SK-N-SH (cell line): ENCODE results near the gene DHX9. TPM values are rescaled to one million over a fixed set of nuclear protein-coding genes. Genes with fewer than 3 reads are reported as not detected.
A peak's percentile ranks its signal among the peaks of the same experiment; 100 is the strongest.

Source experiments
- CTCF ChIA-PET: fragments of 300-600, 350-600 bp; formaldehyde crosslinking; extraction: SDS; loops from one replicate; lab custom pipeline; 2021; lab: Yijun Ruan, JAX
- POLR2A ChIA-PET: fragments of 350-600 bp; sonication (Branson Sonifier 250); formaldehyde crosslinking; extraction: SDS; loops from one replicate; lab custom pipeline; 2020; ENCODE audit warnings: antibody characterized with exemption, inconsistent platforms; lab: Yijun Ruan, JAX
- DNase-seq: peaks from one replicate; pipeline ENCODE4 v3.0.0; 2012
- H2AFZ ChIP-seq: fragments of 200-600 bp; sonication (generic); 2 replicates; pipeline ENCODE4 v1.8.1; 2016; ENCODE audit warnings: antibody characterized with exemption, mild to moderate bottlenecking, low read depth
- H3F3A ChIP-seq: fragments of 200-600 bp; sonication (generic); replicated peaks from 2 replicates; pipeline ENCODE3; 2016; ENCODE audit warnings: antibody characterized with exemption, mild to moderate bottlenecking; ENCODE audit not compliant: insufficient read depth
- H3K27ac ChIP-seq, 2 experiments: fragments of 200-500 bp in 1 of 2; fragments of 200-600 bp in 1 of 2; sonication (Bioruptor generic) in 1 of 2; sonication (generic), shearing (Covaris generic) in 1 of 2; 2 replicates each; pipeline versions ENCODE4 v1.5.1 to v1.6.1; 2014 to 2016; ENCODE audit warnings: low read depth in 2 of 2, inconsistent platforms in 1 of 2, low read length in 1 of 2, mild to moderate bottlenecking in 1 of 2, mixed read lengths in 1 of 2
- H3K27me3 ChIP-seq: fragments of 200-600 bp; sonication (generic), shearing (Covaris generic); 2 replicates; pipeline ENCODE4 v1.6.1; 2016; ENCODE audit warnings: mixed run types; ENCODE audit not compliant: insufficient read depth
- H3K36me3 ChIP-seq, 2 experiments: fragments of 200-500 bp in 1 of 2; fragments of 200-600 bp in 1 of 2; sonication (Bioruptor generic) in 1 of 2; sonication (generic) in 1 of 2; replicated peaks in 1 of 2; 2 replicates each; pipeline versions ENCODE3 to v1.5.1; 2014 to 2016; ENCODE audit warnings: low read length in 1 of 2, mild to moderate bottlenecking in 1 of 2; ENCODE audit not compliant: insufficient read depth in 2 of 2, control insufficient read depth in 1 of 2
- H3K4me1 ChIP-seq, 2 experiments: fragments of 200-500 bp in 1 of 2; fragments of 200-600 bp in 1 of 2; sonication (Bioruptor generic) in 1 of 2; sonication (generic), shearing (Covaris generic) in 1 of 2; 2 replicates each; pipeline versions ENCODE4 v1.5.1 to v1.6.1; 2014 to 2016; ENCODE audit warnings: low read depth in 1 of 2, low read length in 1 of 2, mixed run types in 1 of 2; ENCODE audit not compliant: insufficient read depth in 2 of 2, control insufficient read depth in 1 of 2
- H3K4me2 ChIP-seq: fragments of 200-600 bp; sonication (generic), shearing (Covaris generic); 2 replicates; pipeline ENCODE4 v1.6.1; 2017; ENCODE audit warnings: mixed run types
- H3K4me3 ChIP-seq, 2 experiments: fragments of 200-500 bp in 1 of 2; fragments of 200-600 bp in 1 of 2; sonication (Bioruptor generic) in 1 of 2; sonication (generic), shearing (Covaris generic) in 1 of 2; 2 replicates each; pipeline versions ENCODE4 v1.5.1 to v1.8.1; 2014 to 2016; ENCODE audit warnings: low read depth in 2 of 2, inconsistent platforms in 1 of 2, low read length in 1 of 2, mild to moderate bottlenecking in 1 of 2, mixed read lengths in 1 of 2, moderate library complexity in 1 of 2
- H3K79me2 ChIP-seq: fragments of 200-600 bp; sonication (generic); 2 replicates; pipeline ENCODE4 v1.8.1; 2017; ENCODE audit warnings: mild to moderate bottlenecking; ENCODE audit not compliant: insufficient read depth
- H3K9ac ChIP-seq: fragments of 200-600 bp; sonication (generic); 2 replicates; pipeline ENCODE4 v1.6.1; 2017; ENCODE audit warnings: mixed run types
- H3K9me2 ChIP-seq: fragments of 200-600 bp; sonication (generic); 2 replicates; pipeline ENCODE4 v1.6.1; 2017; ENCODE audit warnings: mixed run types
- H3K9me3 ChIP-seq: fragments of 200-600 bp; sonication (generic); 2 replicates; pipeline ENCODE4 v1.6.1; 2017; ENCODE audit warnings: mixed run types, mild to moderate bottlenecking, moderate library complexity
- H4K20me1 ChIP-seq: fragments of 200-600 bp; sonication (generic); 2 replicates; pipeline ENCODE4 v1.6.1; 2017; ENCODE audit warnings: mild to moderate bottlenecking, mixed run types; ENCODE audit not compliant: insufficient read depth
- EZH2phosphoT487 ChIP-seq: fragments of 200-600 bp; sonication (generic); IDR thresholded peaks from 2 replicates; pipeline ENCODE4 v1.6.1; 2017; ENCODE audit warnings: low read depth, mixed run types, mild to moderate bottlenecking, antibody characterized with exemption, moderate library complexity, borderline replicate concordance
- FOXJ3 ChIP-seq: sonication (generic); formaldehyde crosslinking; IDR thresholded peaks from 2 replicates; pipeline ENCODE4 v1.5.1; 2020; ENCODE audit warnings: mild to moderate bottlenecking, missing genetic modification reagents
- FOXM1 ChIP-seq: IDR thresholded peaks from 2 replicates; pipeline ENCODE4 v1.4.0; 2012; ENCODE audit warnings: low read depth, mild to moderate bottlenecking
- IRF3 ChIP-seq: fragments of 150-350 bp; IDR thresholded peaks from 2 replicates; pipeline ENCODE4 v1.6.1; 2016; ENCODE audit warnings: mild to moderate bottlenecking, low read depth, low read length
- NRF1 ChIP-seq: IDR thresholded peaks from 2 replicates; pipeline ENCODE4 v1.6.1; 2012; ENCODE audit warnings: low read depth, mild to moderate bottlenecking, low read length
- PBX3 ChIP-seq: IDR thresholded peaks from 2 replicates; pipeline ENCODE4; 2012
- POLR2AphosphoS5 ChIP-seq: IDR thresholded peaks from 2 replicates; pipeline ENCODE4 v1.6.1; 2012; ENCODE audit warnings: low read depth, low read length
- RFX5 ChIP-seq: IDR thresholded peaks from 2 replicates; pipeline ENCODE4 v1.6.1; 2012; ENCODE audit warnings: mild to moderate bottlenecking, improper control_type of control experiment, low read length
- WGBS: methylation state at CpG from one replicate; pipeline ENCODE4 v1.1.6; 2017; ENCODE audit warnings: low lambda C conversion rate; 5-methylcytosine and 5-hydroxymethylcytosine counted together
- polyA plus RNA-seq, 3 experiments: library from polyadenylated mRNA; depleted of rRNA; stranded (reverse); fragments of >200 nt; gene quantifications; 2 replicates each; pipeline ENCODE4 v1.2.3, GENCODE V29; 2012

Gene DHX9
- polyA plus RNA-seq, 1 of the 3 experiments (the other 2 are of a cell fraction) = 145 TPM

- no peak overlapping the region for H3K27ac ChIP-seq
- 85% methylated on average over 7 of the region's 7 CpGs for WGBS
- no peak for DNase-seq
These were observed 49.8 kb downstream of the DHX9 start for GRCh38 chr1:182888736-182889531.

GRCh38 chr1:182889997-182890396 lies 50.9 kb downstream of the DHX9 start:
- Histone ChIP-seq H4K20me1 (peaks cover 10% of the 10 kb centered on the region), H3K36me3 (peaks cover 38 to 50% of the 10 kb centered on the region in 2 experiments), H2AFZ (no peak overlapping the region), H3K4me3 (no peak overlapping the region), H3K4me1 (no peaks in the 10 kb centered on the region), H3K9ac (no peak overlapping the region), H3K79me2 (peaks cover 7% of the 10 kb centered on the region; the same call in 1 of the 2 replicates), H3K9me3 (no peaks in the 10 kb centered on the region), H3K4me2 (no peak overlapping the region), H3F3A (peaks cover 44% of the 10 kb centered on the region), H3K27ac (no peak overlapping the region), H3K9me2 (no peaks in the 10 kb centered on the region), H3K27me3 (no peaks in the 10 kb centered on the region)
- 92% methylated on average over 6 of the region's 6 CpGs for WGBS
- ChIA-PET POLR2A (no interaction called here), CTCF (interaction anchor here (1.0 to 1.8 kb wide), 2 partner anchors 9 to 14 kb away, joined by 3 to 4 read pairs; no protein-coding TSS in a partner anchor)
- TF ChIP-seq NRF1 (no peak), PBX3 (no peak)
- DNase-seq = no peak

More at GRCh38 chr1:182888736-182889531, 49.8 kb downstream of the DHX9 start:
- no peak overlapping the region for H3K4me2 ChIP-seq
- no peak overlapping the region for H3K4me3 ChIP-seq
- no peaks in the 10 kb centered on the region for H3K4me1 ChIP-seq
- CTCF ChIA-PET = interaction anchor here (0.6 to 1.8 kb wide), 6 partner anchors 10 to 32 kb away, joined by 3 to 4 read pairs (median 3); no protein-coding TSS in a partner anchor
- H3K79me2 ChIP-seq = peaks cover 7% of the 10 kb centered on the region; the same call in 1 of the 2 replicates
- TF ChIP-seq FOXM1 (no peak), EZH2phosphoT487 (no peak), POLR2AphosphoS5 (peak; percentile 23; the same call in 1 of the 2 replicates), RFX5 (no peak), FOXJ3 (CRISPR knock-in tag) (no peak)
- TF ChIP-seq, all 33 proteins: peak for 1
- H3K9me3 ChIP-seq = no peaks in the 10 kb centered on the region
- H3K9me2 ChIP-seq = no peaks in the 10 kb centered on the region
- H3F3A ChIP-seq = peaks cover 50% of the 10 kb centered on the region
- no peak overlapping the region for H2AFZ ChIP-seq
- H3K36me3 ChIP-seq = peaks cover 49 to 59% of the 10 kb centered on the region in 2 experiments
- H3K27me3 ChIP-seq = no peaks in the 10 kb centered on the region
- POLR2A ChIA-PET = interaction anchor here (0.6 kb wide), 1 partner anchor 43 kb away, joined by 4 read pairs; no protein-coding TSS in a partner anchor
- peaks cover 10% of the 10 kb centered on the region for H4K20me1 ChIP-seq
- H3K9ac ChIP-seq = no peak overlapping the region

GRCh38 chr1:182890927-182891610 lies 51.9 kb downstream of the DHX9 start:
- no peak for DNase-seq
- no peaks in the 10 kb centered on the region for H3K79me2 ChIP-seq
- no peak overlapping the region for H3K27ac ChIP-seq
- H3K27me3 ChIP-seq = no peaks in the 10 kb centered on the region
- ChIA-PET CTCF (no interaction called here), POLR2A (no interaction called here)
- no peaks in the 10 kb centered on the region for H3K9me3 ChIP-seq
- no peak overlapping the region for H3K9ac ChIP-seq
- H3K4me1 ChIP-seq = no peaks in the 10 kb centered on the region
- TF ChIP-seq POLR2AphosphoS5 = 0 out of 2 replicates have a peak, but pooled peaks have one; percentile 38
- TF ChIP-seq IRF3 = no peak
- H2AFZ ChIP-seq = no peak overlapping the region
- no peaks in the 10 kb centered on the region for H3K9me2 ChIP-seq
- no peak overlapping the region for H3K4me2 ChIP-seq
- H3F3A ChIP-seq = peaks cover 36% of the 10 kb centered on the region
- WGBS = 94% methylated on average over 9 of the region's 9 CpGs
- no peak overlapping the region for H3K4me3 ChIP-seq
- peaks cover 4% of the 10 kb centered on the region; the same call in 1 of the 2 replicates for H4K20me1 ChIP-seq
- H3K36me3 ChIP-seq = peaks cover 29 to 40% of the 10 kb centered on the region in 2 experiments
